ENCODE results near the gene OR2T12.
"Not testable (repeated sequence)": the region's sequence is repeated elsewhere in the genome, so short reads cannot be mapped to it uniquely, and the experiment has no call there.

Gene OR2T12

GRCh38 chr1:248303324-248303723 lies at the start of gene OR2T12:
TSS of gene OR2T12 (minus strand) at chr1:248303424. CDS start at chr1:248295578, 7,846 bp downstream.
- in situ Hi-C loops (cut with HindIII; ENCODE audit: low sequenced_read_pairs), result no loop called here

DNA sequence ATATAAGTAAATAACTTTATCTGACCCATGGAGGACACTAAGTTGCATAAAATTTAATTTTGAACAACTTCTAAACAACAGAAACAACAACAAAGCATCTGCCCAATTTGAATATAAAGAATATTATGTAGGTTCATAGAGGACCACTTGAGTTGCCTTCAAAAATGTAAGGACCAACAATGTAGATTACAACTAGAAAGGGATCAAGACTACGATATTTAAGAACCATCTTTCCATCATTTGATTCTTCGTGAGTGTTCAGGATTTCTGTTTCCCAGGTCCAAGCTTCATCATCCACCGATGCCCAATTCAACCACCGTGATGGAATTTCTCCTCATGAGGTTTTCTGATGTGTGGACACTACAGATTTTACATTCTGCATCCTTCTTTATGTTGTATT lies 45.3 kb upstream of the OR2T12 start, which contains the start of gene OR14C36:
OR14C36 (plus strand) TSS at position 301 of the 400 bp plus-strand sequence; CDS start at position 301, 0 bp downstream.
- in situ Hi-C loops (cut with HindIII; ENCODE audit: low sequenced_read_pairs), result no loop called here

- in situ Hi-C loops (cut with HindIII; ENCODE audit: low sequenced_read_pairs), result no loop called here
Observed at GRCh38 chr1:248343451-248343850, 40.2 kb upstream of the OR2T12 start.

DNA sequence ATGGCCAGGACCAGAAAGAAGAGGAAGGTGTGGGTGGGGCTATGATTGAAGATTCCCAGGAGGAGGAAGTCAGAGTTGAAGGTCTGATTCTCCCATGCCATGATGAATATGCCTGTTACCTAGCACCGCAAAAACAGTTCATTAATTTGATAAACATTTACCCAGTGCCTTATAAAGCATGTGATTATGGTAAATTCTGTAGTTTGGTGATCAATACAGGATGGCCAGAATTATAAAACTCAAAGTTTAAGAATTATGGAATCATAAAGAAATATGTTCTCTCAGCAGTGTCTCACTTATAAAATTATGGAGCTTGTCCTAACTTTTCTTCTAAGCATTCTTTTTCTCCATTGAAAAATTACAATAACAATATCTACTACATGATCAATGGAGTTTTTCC lies 21.2 kb upstream of the OR2T12 start, which contains the start of gene OR2M7:
OR2M7 (minus strand) TSS at position 101 of the 400 bp plus-strand sequence; CDS start at position 101, 0 bp downstream.
- in situ Hi-C loops (cut with HindIII; ENCODE audit: low sequenced_read_pairs), result no loop called here

- in situ Hi-C loops (cut with HindIII; ENCODE audit: low sequenced_read_pairs), result no loop called here
Observed at GRCh38 chr1:248316796-248317195, 13.6 kb upstream of the OR2T12 start.

DNA sequence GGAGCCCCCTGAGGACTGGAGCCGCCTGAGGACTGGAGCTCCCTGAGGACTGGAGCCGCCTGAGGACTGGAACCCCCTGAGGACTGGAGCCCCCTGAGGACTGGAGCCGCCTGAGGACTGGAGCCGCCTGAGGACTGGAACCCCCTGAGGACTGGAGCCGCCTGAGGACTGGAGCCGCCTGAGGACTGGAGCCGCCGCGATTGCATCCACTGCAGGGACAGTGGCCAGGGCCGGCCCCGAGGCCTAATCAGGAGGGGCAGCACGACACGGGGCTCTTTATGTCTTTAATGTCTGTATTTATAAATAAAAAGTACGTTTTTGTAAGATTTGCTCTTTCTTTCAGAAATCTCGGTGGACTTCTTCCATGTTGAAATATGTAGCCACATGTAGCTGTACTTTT lies 3.5 kb upstream of the OR2T12 start:
- in situ Hi-C loops (cut with HindIII; ENCODE audit: low sequenced_read_pairs), result not testable (repeated sequence)

DNA sequence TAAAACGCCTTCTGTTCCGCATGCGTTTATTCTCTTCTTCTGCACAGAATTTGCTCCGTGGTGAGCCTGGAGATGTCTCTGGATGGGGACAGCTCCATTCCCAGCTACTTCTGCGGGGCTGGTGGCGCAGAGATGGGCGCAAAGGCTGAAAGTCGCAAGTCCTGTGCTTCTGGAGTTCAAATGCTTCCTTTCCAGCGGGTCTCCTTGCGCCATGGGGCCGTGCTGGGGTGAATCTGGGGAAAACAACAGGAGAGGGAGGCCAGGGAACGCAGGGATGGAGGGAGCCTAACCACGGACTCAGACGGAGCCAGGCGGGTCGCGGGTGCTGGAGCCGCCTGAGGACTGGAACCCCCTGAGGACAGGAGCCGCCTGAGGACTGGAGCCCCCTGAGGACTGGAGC lies 2.9 kb upstream of the OR2T12 start:
- in situ Hi-C loops (cut with HindIII; ENCODE audit: low sequenced_read_pairs), result no loop called here

GRCh38 chr1:248305672-248306071 lies 2.4 kb upstream of the OR2T12 start:
- in situ Hi-C loops (cut with HindIII; ENCODE audit: low sequenced_read_pairs), result not testable (repeated sequence)

DNA sequence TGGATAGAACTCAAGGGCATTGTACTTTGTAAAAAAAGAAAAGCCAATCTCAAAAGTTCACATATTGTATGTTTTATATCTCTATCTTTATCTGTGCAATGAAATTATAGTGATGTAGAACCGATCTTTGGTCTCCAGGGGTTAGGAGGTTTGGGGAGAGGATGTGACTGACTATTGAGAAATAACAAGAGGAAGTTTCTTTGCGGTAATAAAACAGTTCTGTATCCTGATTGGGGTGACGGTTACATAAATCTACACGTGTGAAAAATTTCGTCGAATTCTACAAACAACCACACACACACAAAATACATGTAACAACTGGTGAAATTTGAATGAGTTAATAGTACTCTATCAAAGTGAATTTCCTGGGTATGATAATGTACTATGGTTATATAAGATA lies 14.8 kb downstream of the OR2T12 start:
- in situ Hi-C loops (cut with HindIII; ENCODE audit: low sequenced_read_pairs), result no loop called here

DNA sequence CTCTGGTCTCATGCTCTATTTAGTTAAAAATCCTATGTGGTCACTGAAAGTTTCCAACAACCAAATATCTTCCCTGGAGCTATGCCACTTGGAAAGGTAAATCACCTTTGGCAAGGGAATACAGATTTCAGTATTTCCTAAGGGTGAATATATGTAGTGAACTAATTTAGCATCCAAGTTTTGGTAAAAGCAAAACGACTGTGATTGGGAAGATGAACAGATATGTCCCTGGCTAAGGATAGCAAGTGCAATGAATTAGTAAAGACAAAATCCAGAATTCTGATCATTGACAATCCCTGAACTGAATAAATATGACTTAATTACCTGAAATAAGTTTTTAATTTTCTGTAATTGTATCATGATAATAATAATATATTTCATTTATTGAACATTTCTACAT lies 25.3 kb downstream of the OR2T12 start, which contains the start of gene OR2T33:
OR2T33 (minus strand) TSS at position 101 of the 400 bp plus-strand sequence. CDS start 4,162 bp downstream, outside the sequence.
- in situ Hi-C loops (cut with HindIII; ENCODE audit: low sequenced_read_pairs), result no loop called here

DNA sequence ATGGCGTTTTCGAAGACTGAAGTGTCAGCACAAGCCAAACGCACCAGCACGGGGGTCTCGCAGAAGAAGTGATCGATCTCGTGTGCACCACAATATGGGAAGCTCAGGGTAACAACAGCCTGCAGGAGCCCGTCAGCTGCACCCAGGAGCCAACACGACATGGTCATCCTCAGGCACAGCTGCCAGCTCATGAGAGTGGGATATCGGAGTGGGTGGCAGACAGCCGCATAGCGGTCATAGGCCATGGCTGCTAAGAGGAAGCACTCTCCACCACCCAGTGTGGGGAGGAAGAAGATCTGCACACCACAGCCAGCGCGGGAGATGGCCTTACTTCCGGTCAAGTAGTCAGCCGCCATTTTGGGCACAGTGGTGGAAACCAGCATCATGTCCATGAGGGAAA lies 30.0 kb downstream of the OR2T12 start:
- in situ Hi-C loops (cut with HindIII; ENCODE audit: low sequenced_read_pairs), result not testable (repeated sequence)

- in situ Hi-C loops (cut with HindIII; ENCODE audit: low sequenced_read_pairs), result no loop called here
Observed at GRCh38 chr1:248268178-248268577, 35.0 kb downstream of the OR2T12 start.

GRCh38 chr1:248259309-248259708 lies 43.9 kb downstream of the OR2T12 start:
- in situ Hi-C loops (cut with HindIII; ENCODE audit: low sequenced_read_pairs), result not testable (repeated sequence)

GRCh38 chr1:248243204-248243603 lies 60.0 kb downstream of the OR2T12 start:
- in situ Hi-C loops (cut with HindIII; ENCODE audit: low sequenced_read_pairs), result no loop called here
